Mucosa of gallbladder (tissue), 1 donor: ENCODE results near the gene INHBE. TPM values are rescaled to one million over a fixed set of nuclear protein-coding genes. Genes with fewer than 3 reads are reported as not detected.
"Not testable (repeated sequence)": the region's sequence is repeated elsewhere in the genome, so short reads cannot be mapped to it uniquely, and the experiment has no call there.

ENCODE experiments used
- DNase-seq: peaks from one replicate; pipeline ENCODE4 v3.0.0-alpha.2; 2020; ENCODE audit warnings: low spot score
- total RNA-seq: library from RNA; stranded (reverse); gene quantifications from one replicate; pipeline ENCODE4 v1.2.1, GENCODE V29; 2021
- donor health status: DM: no; HTN: no; CAD: no.

The INHBE gene
- 0.58 TPM for total RNA-seq

DNA sequence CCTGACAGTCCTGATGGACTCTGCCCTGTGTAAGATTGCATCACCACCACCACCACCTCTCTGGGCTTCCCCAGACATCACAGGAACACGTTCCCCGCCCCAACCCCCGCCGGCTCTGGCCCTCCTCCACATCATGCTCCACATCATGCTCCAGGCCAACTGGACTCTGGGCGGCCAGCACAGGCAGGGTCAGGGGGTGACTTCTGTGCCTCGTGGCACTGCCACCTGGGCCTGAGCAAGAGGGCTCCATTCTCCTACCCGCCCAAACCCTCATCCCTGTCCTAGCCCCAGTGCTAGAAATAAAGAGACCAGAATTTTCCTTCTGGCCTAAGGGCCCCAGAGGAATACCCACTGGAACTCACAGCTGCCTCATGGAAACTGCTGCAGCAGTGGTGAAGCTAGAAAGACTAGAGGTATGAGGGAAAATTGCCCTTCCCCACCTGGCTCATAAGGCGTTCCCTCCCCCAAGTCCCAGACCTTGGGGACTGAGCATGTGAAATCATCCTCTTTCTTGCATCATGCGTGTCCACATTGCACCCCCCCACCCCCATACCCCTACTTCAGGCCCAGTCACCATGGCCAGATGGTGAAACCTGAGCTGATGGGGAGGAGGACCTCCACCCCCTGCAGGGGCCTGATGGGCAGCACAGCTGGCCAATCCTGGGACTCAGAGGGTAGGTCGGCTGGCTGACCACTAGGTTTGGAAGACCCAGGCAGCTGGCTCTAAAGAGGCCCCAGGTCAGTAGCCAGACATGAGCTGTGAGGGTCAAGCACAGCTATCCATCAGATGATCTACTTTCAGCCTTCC, at the start of gene INHBE:
Gene INHBE, plus strand, starts transcription at position 742 of the 808 bp plus-strand sequence. CDS start 230 bp downstream, outside the sequence.
- DNase-seq = peak; percentile 73

DNA sequence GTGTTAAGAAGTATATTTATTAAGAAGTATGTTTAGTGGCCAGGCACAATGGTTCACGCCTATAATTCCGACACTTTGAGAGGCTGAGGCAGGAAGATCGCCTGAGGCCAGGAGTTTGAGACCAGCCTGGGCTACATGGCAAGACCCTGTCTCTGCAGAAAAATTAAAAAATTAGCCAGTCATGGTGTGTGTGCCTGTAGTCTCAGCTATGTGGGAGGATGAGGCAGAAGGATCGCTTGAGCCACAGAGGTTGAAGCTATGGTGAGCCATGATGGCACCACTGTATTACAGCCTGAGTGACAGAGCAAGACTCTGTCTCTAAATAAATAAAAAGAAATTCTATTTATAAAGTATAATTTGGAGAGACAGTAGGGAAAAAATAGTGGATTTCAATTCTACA, 44.6 kb upstream of the INHBE start:
- no peak for DNase-seq

DNA sequence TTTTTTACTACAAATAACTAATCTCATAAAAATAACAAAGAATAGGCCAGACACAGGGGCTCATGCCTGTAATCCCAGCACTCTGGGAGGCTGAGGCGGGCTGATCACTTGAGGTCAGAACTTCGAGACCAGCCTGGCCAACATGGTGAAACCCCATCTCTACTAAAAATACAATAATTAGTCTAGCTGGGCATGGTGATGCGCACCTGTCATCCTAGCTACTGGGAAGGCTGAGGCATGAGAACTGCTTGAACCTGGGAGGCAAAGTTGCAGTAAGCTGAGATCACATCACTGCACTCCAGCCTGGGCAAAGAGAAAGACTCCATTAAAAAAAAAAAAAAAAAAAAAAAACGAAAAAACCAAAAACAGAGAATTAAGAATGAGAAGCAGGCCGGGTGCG, 40.9 kb upstream of the INHBE start:
- not testable (repeated sequence) for DNase-seq

GRCh38 chr12:57415088-57415487, 40.0 kb upstream of the INHBE start:
- no peak for DNase-seq

GRCh38 chr12:57416039-57416996, 38.8 kb upstream of the INHBE start:
- no peak for DNase-seq

DNA sequence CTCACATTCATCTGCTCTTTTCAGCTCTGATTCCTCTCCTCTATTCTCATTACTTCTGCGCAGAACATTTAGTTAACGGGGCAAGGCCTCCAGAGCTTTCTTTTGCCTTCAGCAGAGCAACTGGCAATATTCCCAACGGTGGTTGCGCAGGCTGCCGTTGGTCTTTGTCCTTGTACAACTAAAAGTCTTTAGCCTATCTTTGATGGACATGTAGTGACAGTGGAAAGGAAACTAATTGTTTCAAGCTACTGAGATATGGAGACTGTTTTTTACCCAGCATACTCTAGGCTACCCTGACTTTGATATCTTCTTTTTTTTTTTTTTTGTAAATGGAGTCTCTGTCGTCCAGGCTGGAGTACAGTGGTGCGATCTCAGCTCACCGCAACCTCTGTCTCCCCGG, 36.9 kb upstream of the INHBE start:
- DNase-seq = no peak

DNA sequence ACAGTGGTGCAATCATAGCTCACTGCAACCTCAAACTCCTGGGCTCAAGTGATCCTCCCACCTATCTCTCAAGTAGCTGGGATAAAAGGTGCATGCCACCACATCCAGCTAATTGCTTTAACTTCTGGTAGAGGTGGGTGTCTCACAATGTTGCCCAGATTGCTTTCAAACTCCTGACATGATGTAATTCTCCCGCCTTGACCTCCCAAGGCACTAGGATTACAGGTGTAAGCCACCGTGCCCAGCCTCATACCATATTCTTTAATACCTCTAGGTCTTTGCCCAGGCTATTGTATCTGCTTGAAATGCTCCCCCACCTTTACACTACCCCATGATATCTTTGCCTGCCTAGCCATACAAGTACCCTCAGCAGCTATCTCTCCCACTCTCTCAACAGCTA, 35.6 kb upstream of the INHBE start:
- no peak for DNase-seq

- DNase-seq = no peak
Measured at GRCh38 chr12:57420482-57420881, 34.6 kb upstream of the INHBE start.

DNA sequence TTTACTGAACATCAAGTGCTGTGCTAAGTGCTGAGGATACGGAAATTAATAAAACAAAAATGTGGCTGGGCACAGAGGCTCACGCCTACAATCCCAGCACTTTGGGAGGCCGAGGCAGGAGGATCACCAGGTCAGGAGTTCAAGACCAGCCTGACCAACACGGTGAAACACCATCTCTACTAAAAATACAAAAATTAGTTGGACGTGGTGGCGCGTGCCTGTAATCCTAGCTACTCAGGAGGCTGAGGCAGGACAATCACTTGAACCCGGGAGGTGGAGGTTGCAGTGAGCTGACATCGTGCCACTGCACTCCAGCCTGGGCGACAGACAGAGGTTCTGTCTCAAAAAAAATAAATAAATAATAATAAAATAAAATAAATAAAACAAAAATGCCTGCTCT, 28.2 kb upstream of the INHBE start:
- not testable (repeated sequence) for DNase-seq

- DNase-seq = no peak
Measured at GRCh38 chr12:57428965-57429364, 26.1 kb upstream of the INHBE start.

GRCh38 chr12:57429473-57430111, 25.5 kb upstream of the INHBE start:
- no peak for DNase-seq

DNA sequence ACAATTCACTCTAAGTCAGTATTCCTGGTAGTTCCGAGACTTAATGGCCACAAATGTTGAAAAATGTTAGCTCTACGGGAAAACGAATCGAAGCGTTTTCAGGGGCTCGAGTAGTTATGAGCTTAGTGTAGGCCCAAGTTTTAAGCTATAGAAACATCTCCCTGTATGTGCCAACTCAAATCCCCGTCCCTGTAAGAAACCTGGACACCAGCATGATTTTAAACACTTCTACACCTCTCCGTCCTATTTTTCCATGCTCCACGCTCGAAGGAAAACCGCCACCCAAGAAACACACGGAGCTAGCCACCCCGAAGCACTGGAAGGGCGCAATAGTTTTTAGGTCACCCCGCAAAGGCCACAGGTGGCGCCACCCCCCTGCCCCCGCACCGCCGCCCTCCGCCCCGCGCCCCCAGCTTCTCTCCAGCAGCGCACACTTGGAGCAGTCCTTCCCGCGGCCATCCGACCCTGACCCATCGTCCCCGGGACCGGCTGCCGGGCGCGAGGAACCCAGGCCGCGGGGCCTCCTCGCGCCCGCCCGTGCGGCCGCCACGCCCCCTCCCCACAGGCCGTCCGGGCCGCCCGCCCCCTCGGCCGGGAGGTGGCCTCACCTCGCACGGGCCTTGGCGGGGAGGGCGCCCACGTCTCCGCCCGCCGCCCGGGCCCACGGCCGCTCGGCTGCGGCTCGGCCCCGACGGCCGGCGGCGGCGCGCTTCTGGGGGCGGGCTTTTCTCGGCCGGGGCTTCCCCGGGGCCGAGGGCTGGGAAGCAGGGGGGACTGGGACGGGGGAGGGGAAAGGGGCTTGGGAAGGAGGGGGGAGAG, 24.8 kb upstream of the INHBE start:
- DNase-seq = peak; percentile 17

DNA sequence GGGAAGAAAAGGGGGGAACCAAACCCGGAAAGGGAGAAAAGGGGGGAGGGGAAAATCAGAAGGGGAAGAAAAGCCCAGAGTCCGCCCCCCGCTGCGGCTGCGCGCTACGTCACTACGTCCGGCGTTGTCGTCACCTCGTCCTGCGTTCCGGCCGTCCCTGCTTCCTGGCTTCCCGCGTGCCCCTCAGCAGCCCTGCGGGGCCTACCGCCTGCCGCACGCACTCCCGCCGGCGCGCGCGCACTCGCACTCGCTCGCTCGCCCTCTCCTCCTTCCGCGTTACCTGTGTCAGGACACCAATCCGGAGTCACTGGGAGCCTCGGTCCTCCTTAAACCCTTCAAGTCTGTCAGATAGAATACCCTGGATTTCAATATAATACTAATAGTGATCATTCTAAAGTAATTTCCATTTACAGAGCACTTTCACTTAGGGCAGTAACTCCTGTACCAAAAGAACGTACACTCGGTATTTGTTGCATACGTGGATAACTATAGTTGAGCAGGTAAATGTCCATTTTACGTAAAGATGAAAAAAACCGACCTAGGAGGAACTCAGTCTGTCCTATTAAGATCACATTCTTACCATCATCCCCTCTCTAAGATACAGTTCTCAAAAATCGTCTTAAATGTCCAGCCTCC, 24.1 kb upstream of the INHBE start, which contains the start of gene R3HDM2:
Gene R3HDM2, minus strand, starts transcription at position 113 of the 636 bp plus-strand sequence. CDS start 120,615 bp downstream, outside the sequence.
- DNase-seq = peak; percentile 96

GRCh38 chr12:57431654-57432188, 23.4 kb upstream of the INHBE start:
- no peak for DNase-seq

DNA sequence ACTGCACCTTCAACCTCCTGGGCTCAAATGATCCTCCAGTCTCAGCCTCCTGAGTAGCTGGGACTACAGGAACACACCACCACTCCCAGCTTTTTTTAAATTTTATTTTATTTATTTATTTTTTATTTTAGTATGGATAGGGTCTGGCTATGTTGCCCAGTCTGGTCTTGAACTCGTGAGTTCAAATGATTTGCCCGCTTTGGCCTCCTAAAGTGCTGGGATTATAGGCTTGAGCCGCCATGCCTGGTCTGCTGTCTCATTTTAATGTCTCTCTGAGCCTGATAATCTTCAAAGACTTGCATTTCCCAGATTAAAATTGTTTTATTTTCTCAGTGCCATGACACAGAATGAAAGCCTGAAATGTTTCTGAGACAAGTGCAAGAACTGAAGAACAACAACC, 21.7 kb upstream of the INHBE start:
- no peak for DNase-seq

GRCh38 chr12:57434517-57435223, 20.4 kb upstream of the INHBE start, which contains the start of gene INHBC:
TSS of gene INHBC (plus strand) at chr12:57434784. CDS start at chr12:57434887, 103 bp downstream.
- no peak for DNase-seq

DNA sequence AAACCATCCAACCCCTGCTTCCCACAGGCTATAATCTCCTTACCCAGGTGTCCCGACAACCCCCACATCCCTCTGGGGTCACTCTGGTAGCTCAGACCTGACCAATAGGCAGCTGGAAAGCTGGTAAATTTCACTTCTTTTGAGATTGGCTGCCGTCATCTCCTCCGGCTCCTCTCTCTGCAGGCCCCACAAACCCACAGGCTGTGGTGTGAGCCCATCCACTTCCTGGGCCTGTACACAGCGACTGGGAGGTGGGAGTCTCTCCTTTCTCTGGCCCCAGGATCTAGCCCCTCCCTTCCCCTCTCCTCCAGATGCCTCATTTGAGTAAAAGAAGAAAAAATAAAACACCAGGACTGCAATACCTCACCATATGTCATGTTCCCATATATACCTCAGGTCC, 19.8 kb upstream of the INHBE start:
- DNase-seq = no peak

DNA sequence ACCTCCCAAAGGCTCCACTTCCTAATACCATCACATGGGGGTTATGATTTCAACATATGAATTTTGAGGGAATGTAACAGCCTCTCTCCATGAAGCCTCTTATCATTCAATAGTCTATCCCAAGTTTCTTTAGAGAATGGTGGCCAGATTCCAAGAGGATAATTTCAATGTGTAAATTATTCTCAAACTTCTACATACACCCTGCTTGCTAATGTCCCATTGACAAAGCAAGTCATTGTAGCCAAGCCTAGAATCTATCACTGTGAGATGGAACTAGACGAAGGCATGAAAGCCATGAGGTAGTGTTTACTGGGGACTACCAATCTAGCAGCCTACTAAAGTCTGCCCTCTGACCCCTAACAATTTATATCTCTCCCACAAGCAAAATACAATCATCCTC, 16.7 kb upstream of the INHBE start:
- no peak for DNase-seq

DNA sequence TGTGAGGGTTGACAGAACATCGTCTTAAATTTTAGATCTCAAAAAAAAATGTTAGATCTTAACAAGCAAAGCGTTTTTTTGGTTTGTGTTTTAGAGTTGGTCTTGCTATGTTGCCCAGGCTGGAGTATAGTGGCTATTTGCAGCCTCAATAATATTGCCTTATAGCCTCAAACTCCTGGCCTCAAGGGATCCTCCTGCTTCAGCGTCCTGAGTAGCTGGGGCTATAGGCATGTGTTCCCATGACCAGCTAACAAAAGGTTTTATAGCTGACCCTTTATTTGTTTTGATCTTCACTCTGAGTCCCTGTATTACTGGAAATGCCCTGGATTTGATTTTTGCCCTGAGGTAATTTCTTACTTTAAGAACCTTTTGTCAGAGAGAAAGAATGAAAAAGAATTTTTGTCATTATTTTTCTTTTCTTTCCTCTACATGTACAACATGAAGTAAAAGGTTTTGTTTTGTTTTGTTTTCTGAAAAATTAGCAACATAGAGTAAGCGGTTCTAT, 15.3 kb upstream of the INHBE start:
- DNase-seq = no peak
